ENCODE results near the gene OLFM1. TPM values are rescaled to one million over a fixed set of nuclear protein-coding genes. Genes with fewer than 3 reads are reported as not detected.

The OLFM1 gene
- total and polyA plus RNA-seq, 2 of the 4 experiments (the other 2 are of a cell fraction), result 0.36 to 0.38 TPM

- H2BK15ac ChIP-seq (ENCODE audit: low read depth, low read length), result no peak overlapping the region
- H3K9ac ChIP-seq (ENCODE audit: low read depth, low read length), result no peak overlapping the region
- H2AK5ac ChIP-seq (ENCODE audit: low read depth, low read length), result no peak overlapping the region
- H3K4me3 ChIP-seq (ENCODE audit: insufficient read depth, low read depth, low read length), result no peak overlapping the region
- ChIA-PET CTCF (no interaction called here), POLR2A (ENCODE audit: unreplicated experiment) (no interaction called here)
- in situ Hi-C loops (cut with MboI; ENCODE audit: low sequenced_read_pairs), result no loop called here
- H4K5ac ChIP-seq (ENCODE audit: low read depth, low read length), result no peak overlapping the region
- no peaks in the 10 kb centered on the region for H3K9me1 ChIP-seq (ENCODE audit: insufficient read depth, low read length)
- peaks cover 9% of the 10 kb centered on the region for H3K9me3 ChIP-seq (ENCODE audit: control insufficient read depth, insufficient read depth, low read length)
- H3K23ac ChIP-seq (ENCODE audit: low read depth, low read length), result no peak overlapping the region
- no peak for TF ChIP-seq ELK1 (IDR thresholded peaks at IDR 0.05; ENCODE audit: borderline replicate concordance, low read depth, low read length)
- no peak for TF ChIP-seq USF2 (IDR thresholded peaks at IDR 0.05; ENCODE audit: low read depth, low read length)
- TF ChIP-seq BHLHE40 (IDR thresholded peaks at IDR 0.05; ENCODE audit: low read depth, low read length), result no peak
- TF ChIP-seq RAD21 (IDR thresholded peaks at IDR 0.05; ENCODE audit: low read length), result no peak
- no peak overlapping the region for H3K18ac ChIP-seq (ENCODE audit: low read depth, low read length)
- no peak overlapping the region for H4K91ac ChIP-seq (ENCODE audit: insufficient read depth, low read depth, low read length)
- 20% methylated on average over 8 of the region's 15 CpGs; no CpG with 5 or more reads in 1 of the 2 experiments for WGBS, 2 experiments (ENCODE audit: extremely low coverage in 2 of 2, insufficient read length in 1 of 2)
- no peak for ATAC-seq (ENCODE audit: low read depth)
- no peak overlapping the region for H3K56ac ChIP-seq (ENCODE audit: extremely low read depth, insufficient read depth, low read length)
- H3K4me2 ChIP-seq (ENCODE audit: low read depth, low read length), result no peak overlapping the region
- peaks cover 7% of the 10 kb centered on the region; the same call in 1 of the 2 replicates for H3K27me3 ChIP-seq (ENCODE audit: control insufficient read depth, insufficient read depth, low read length)
- intact Hi-C loops (cut with micrococcal nuclease), result no loop called here
- H2BK20ac ChIP-seq (ENCODE audit: low read depth, low read length), result no peak overlapping the region
- H3K4ac ChIP-seq (ENCODE audit: low read depth, low read length), result no peak overlapping the region
- H4K20me1 ChIP-seq (ENCODE audit: insufficient read depth, low read length), result no peaks in the 10 kb centered on the region
- H2BK120ac ChIP-seq (ENCODE audit: low read depth, low read length), result no peak overlapping the region
- no peak overlapping the region for H2AFZ ChIP-seq (replicated peaks; ENCODE audit: low read length, poor library complexity)
- H3K79me1 ChIP-seq (ENCODE audit: low read depth in 1 of 2, low read length in 2 of 2), result no peaks in the 10 kb centered on the region
- no peaks in the 10 kb centered on the region for H3K4me1 ChIP-seq (ENCODE audit: control insufficient read depth, insufficient read depth, low read length)
- H3K27ac ChIP-seq (ENCODE audit: insufficient read depth, low read length), result no peak overlapping the region
- H4K8ac ChIP-seq (ENCODE audit: low read depth in 2 of 2, low read length in 2 of 2), result no peak overlapping the region
- no peak for DNase-seq
- H2BK5ac ChIP-seq (ENCODE audit: low read depth, low read length, poor library complexity, severe bottlenecking), result no peak overlapping the region
- H2AK9ac ChIP-seq (replicated peaks; ENCODE audit: low read depth, low read length, poor library complexity), result no peak overlapping the region
- H3K36me3 ChIP-seq (ENCODE audit: control insufficient read depth, insufficient read depth, low read length), result no peaks in the 10 kb centered on the region
- dilution Hi-C loops (cut with HindIII; ENCODE audit: low sequenced_read_pairs, unreplicated experiment), result no loop called here
- no peak overlapping the region for H3K14ac ChIP-seq (replicated peaks; ENCODE audit: low read depth, low read length)
- no TSS peak for BruUV-seq (replicated peaks)
Measured at GRCh38 chr9:135108831-135109510, 21.5 kb downstream of the OLFM1 start.

Measured in IMR-90 (cell line).